H1 (cell line): ENCODE results near the gene TBC1D2. TPM values are rescaled to one million over a fixed set of nuclear protein-coding genes. Genes with fewer than 3 reads are reported as not detected.

Source experiments
- CTCF ChIA-PET: fragments of 300-600 bp; sonication (Branson Sonifier 250); formaldehyde crosslinking; loops from one replicate; lab custom pipeline; 2021; ENCODE audit not compliant: partially characterized antibody; lab: Charles Lee
- POLR2A ChIA-PET: fragments of 300-600 bp; sonication (Branson Sonifier 250); formaldehyde crosslinking; loops from one replicate; lab custom pipeline; 2021; ENCODE audit warnings: inconsistent platforms; ENCODE audit not compliant: partially characterized antibody; lab: Charles Lee
- DNase-seq, 2 experiments: peaks; one replicate each; pipeline versions ENCODE4 v3.0.0 to v3.0.0-alpha.2; 2010 to 2022; ENCODE audit warnings: low spot score in 2 of 2, low read depth in 1 of 2, mixed read lengths in 1 of 2
- FAIRE-seq: peaks from 2 replicates; lab custom pipeline; 2011; peaks lifted over from hg19 to GRCh38; lab: Jason Lieb, UNC
- H2AFZ ChIP-seq: 2 replicates; pipeline ENCODE4 v1.8.1; 2012; ENCODE audit warnings: low read length, inconsistent platforms
- H2AK5ac ChIP-seq: 2 replicates; pipeline ENCODE4 v1.6.1; 2013; ENCODE audit warnings: low read depth, low read length
- H2BK120ac ChIP-seq: replicated peaks from 2 replicates; pipeline ENCODE3; 2013; ENCODE audit warnings: low read depth, low read length, inconsistent platforms
- H2BK12ac ChIP-seq: 2 replicates; pipeline ENCODE4 v1.6.1; 2013; ENCODE audit warnings: low read depth, low read length
- H2BK15ac ChIP-seq: 2 replicates; pipeline ENCODE4 v1.6.1; 2013; ENCODE audit warnings: low read length
- H2BK20ac ChIP-seq: 2 replicates; pipeline ENCODE4 v1.6.1; 2013; ENCODE audit warnings: low read length
- H2BK5ac ChIP-seq: 2 replicates; pipeline ENCODE4 v1.6.1; 2013; ENCODE audit warnings: low read depth, low read length
- H3K14ac ChIP-seq: 2 replicates; pipeline ENCODE4 v1.6.1; 2013; ENCODE audit warnings: inconsistent platforms; ENCODE audit not compliant: insufficient read length
- H3K18ac ChIP-seq: 2 replicates; pipeline ENCODE4 v1.6.1; 2013; ENCODE audit warnings: low read length; ENCODE audit errors: extremely low read depth
- H3K23ac ChIP-seq: 2 replicates; pipeline ENCODE4 v1.6.1; 2013; ENCODE audit warnings: inconsistent platforms; ENCODE audit not compliant: insufficient read length
- H3K23me2 ChIP-seq: 2 replicates; pipeline ENCODE4 v1.6.1; 2013; ENCODE audit warnings: low read depth, low read length
- H3K27ac ChIP-seq: 2 replicates; pipeline ENCODE4 v1.6.1; 2011; ENCODE audit warnings: low read depth, low read length, inconsistent platforms
- H3K27me3 ChIP-seq, 4 experiments: replicated peaks in 1 of 4; 1 replicate in 1 of 4; 2 replicates in 3 of 4; pipeline versions ENCODE4 v1.6.1 to v1.8.1; 2011 to 2013; ENCODE audit warnings: low read length in 3 of 4, mild to moderate bottlenecking in 3 of 4, inconsistent platforms in 2 of 4, mixed read lengths in 2 of 4, moderate library complexity in 1 of 4; ENCODE audit not compliant: control insufficient read depth in 3 of 4, insufficient read depth in 3 of 4; ENCODE audit errors: extremely low read depth in 1 of 4
- H3K36me3 ChIP-seq, 4 experiments: 2 replicates each; pipeline versions ENCODE4 v1.6.1 to v1.8.1; 2011 to 2013; ENCODE audit warnings: mild to moderate bottlenecking in 4 of 4, low read length in 3 of 4, moderate library complexity in 2 of 4, control low read depth in 1 of 4, inconsistent platforms in 1 of 4; ENCODE audit not compliant: insufficient read depth in 4 of 4, control insufficient read depth in 2 of 4
- H3K4ac ChIP-seq: replicated peaks from 2 replicates; pipeline ENCODE3; 2013; ENCODE audit warnings: low read length, low read depth, mixed read lengths, inconsistent platforms; ENCODE audit not compliant: insufficient read length
- H3K4me1 ChIP-seq, 4 experiments: replicated peaks in 1 of 4; 1 replicate in 1 of 4; 2 replicates in 3 of 4; pipeline versions ENCODE4 v1.6.1 to v1.8.1; 2011 to 2013; ENCODE audit warnings: low read length in 3 of 4, inconsistent platforms in 2 of 4, mixed read lengths in 1 of 4; ENCODE audit not compliant: insufficient read depth in 4 of 4, control insufficient read depth in 3 of 4
- H3K4me2 ChIP-seq, 2 experiments: 2 replicates each; pipeline versions ENCODE4 v1.6.1 to v1.8.1; 2011 to 2013; ENCODE audit warnings: low read depth in 2 of 2, low read length in 2 of 2, control low read depth in 1 of 2, inconsistent platforms in 1 of 2, mild to moderate bottlenecking in 1 of 2; ENCODE audit not compliant: insufficient read depth in 1 of 2
- H3K4me3 ChIP-seq, 4 experiments: fragments of 200-600, 300-600 bp in 1 of 4; sonication (generic), shearing (Covaris generic), sonication (Bioruptor Twin) in 1 of 4; 2 replicates each; pipeline versions ENCODE4 v1.5.1 to v1.8.1; 2011 to 2016; ENCODE audit warnings: low read length in 4 of 4, low read depth in 3 of 4, control low read depth in 2 of 4, inconsistent platforms in 2 of 4, mild to moderate bottlenecking in 2 of 4, mixed read lengths in 1 of 4, moderate library complexity in 1 of 4; ENCODE audit not compliant: insufficient read depth in 2 of 4; ENCODE audit errors: extremely low read depth in 1 of 4
- H3K56ac ChIP-seq: replicated peaks from 2 replicates; pipeline ENCODE3; 2013; ENCODE audit warnings: low read depth, mild to moderate bottlenecking, mixed read lengths, low read length, inconsistent platforms; ENCODE audit not compliant: insufficient read length
- H3K79me1 ChIP-seq: 2 replicates; pipeline ENCODE4 v1.6.1; 2013; ENCODE audit warnings: low read depth, low read length, control low read depth
- H3K79me2 ChIP-seq, 2 experiments: 2 replicates each; pipeline versions ENCODE4 v1.6.1 to v1.8.1; 2012 to 2013; ENCODE audit warnings: low read length in 2 of 2, mild to moderate bottlenecking in 2 of 2, inconsistent platforms in 1 of 2; ENCODE audit not compliant: insufficient read depth in 2 of 2, control insufficient read depth in 1 of 2
- H3K9ac ChIP-seq, 4 experiments: replicated peaks in 1 of 4; 1 replicate in 1 of 4; 2 replicates in 3 of 4; pipeline versions ENCODE4 v1.6.1 to v1.8.1; 2011 to 2013; ENCODE audit warnings: low read depth in 3 of 4, low read length in 3 of 4, control low read depth in 2 of 4, mild to moderate bottlenecking in 2 of 4, moderate library complexity in 2 of 4, inconsistent platforms in 1 of 4; ENCODE audit errors: extremely low read depth in 1 of 4
- H3K9me3 ChIP-seq, 2 experiments: 2 replicates each; pipeline versions ENCODE4 v1.6.1 to v1.8.1; 2012 to 2013; ENCODE audit warnings: mild to moderate bottlenecking in 2 of 2, moderate library complexity in 2 of 2, control low read depth in 1 of 2, inconsistent platforms in 1 of 2, low read depth in 1 of 2, low read length in 1 of 2, mixed read lengths in 1 of 2; ENCODE audit not compliant: insufficient read depth in 2 of 2
- H4K20me1 ChIP-seq, 2 experiments: replicated peaks in 1 of 2; 2 replicates each; pipeline versions ENCODE3 to v1.8.1; 2011 to 2013; ENCODE audit warnings: inconsistent platforms in 2 of 2, low read length in 2 of 2, mild to moderate bottlenecking in 1 of 2; ENCODE audit not compliant: insufficient read depth in 2 of 2, control insufficient read depth in 1 of 2
- H4K5ac ChIP-seq: 2 replicates; pipeline ENCODE4 v1.6.1; 2013; ENCODE audit warnings: low read length, low read depth, mixed read lengths, inconsistent platforms; ENCODE audit not compliant: insufficient read length
- H4K8ac ChIP-seq: 2 replicates; pipeline ENCODE4 v1.8.0; 2013; ENCODE audit warnings: mild to moderate bottlenecking, moderate library complexity, low read length, inconsistent platforms; ENCODE audit not compliant: insufficient read depth; ENCODE audit errors: extremely low read depth
- H4K91ac ChIP-seq: replicated peaks from 2 replicates; pipeline ENCODE3; 2013; ENCODE audit warnings: low read length, mixed read lengths, inconsistent platforms; ENCODE audit not compliant: insufficient read length
- CBX8 ChIP-seq: fragments of 300-800, 300-1000 bp; sonication (generic); IDR thresholded peaks from 2 replicates; pipeline ENCODE4 v1.7.1; 2016; ENCODE audit warnings: low read depth, low read length, borderline replicate concordance
- HDAC2 ChIP-seq, 2 experiments: fragments of 300-600 bp in 1 of 2; sonication (generic) in 1 of 2; IDR thresholded peaks; 2 replicates each; pipeline ENCODE4 v1.6.1; 2011 to 2012; ENCODE audit warnings: low read depth in 2 of 2, low read length in 2 of 2, mild to moderate bottlenecking in 2 of 2, moderate library complexity in 2 of 2, borderline replicate concordance in 1 of 2, inconsistent platforms in 1 of 2
- HDAC6 ChIP-seq: IDR thresholded peaks from one replicate; pipeline ENCODE4 v1.7.1; 2012; ENCODE audit warnings: low read depth, mild to moderate bottlenecking, inconsistent platforms, low read length, moderate library complexity
- KDM1A ChIP-seq: fragments of 200-600, 300-600 bp; sonication (generic); IDR thresholded peaks from 2 replicates; pipeline ENCODE4 v1.7.1; 2016; ENCODE audit warnings: mild to moderate bottlenecking, low read length, borderline replicate concordance
- POLR2A ChIP-seq, 2 experiments: IDR thresholded peaks; 1 replicate in 1 of 2; 2 replicates in 1 of 2; pipeline ENCODE4 v1.6.1; 2011; ENCODE audit warnings: low read depth in 2 of 2, low read length in 2 of 2, mild to moderate bottlenecking in 2 of 2; ENCODE audit errors: control extremely low read depth in 1 of 2
- SAP30 ChIP-seq: fragments of 300-600 bp; sonication (generic); IDR thresholded peaks from 2 replicates; pipeline ENCODE4 v1.7.1; 2012; ENCODE audit warnings: low read length, moderate library complexity, mild to moderate bottlenecking, inconsistent platforms; ENCODE audit not compliant: insufficient read depth, insufficient replicate concordance
- TAF1 ChIP-seq: IDR thresholded peaks from 2 replicates; pipeline ENCODE4 v1.6.1; 2011; ENCODE audit warnings: mild to moderate bottlenecking, low read depth, low read length
- TAF7 ChIP-seq: optimal IDR thresholded peaks from 2 replicates; pipeline ENCODE3; 2011; ENCODE audit warnings: low read depth, mild to moderate bottlenecking, inconsistent platforms, low read length, moderate library complexity, borderline replicate concordance
- WGBS, 2 experiments: shearing (Covaris generic) in 1 of 2; methylation state at CpG; one replicate each; pipeline versions ENCODE4 v1.1.6 to v1.1.7; 2013 to 2015; ENCODE audit warnings: low lambda C conversion rate in 2 of 2, mixed read lengths in 2 of 2, inconsistent platforms in 1 of 2, low coverage in 1 of 2, missing lambda C conversion rate in 1 of 2; ENCODE audit not compliant: insufficient replicate concordance in 2 of 2, insufficient coverage in 1 of 2, insufficient read length in 1 of 2; ENCODE audit errors: extremely low coverage in 1 of 2, missing lambda C conversion rate in 1 of 2; 5-methylcytosine and 5-hydroxymethylcytosine counted together
- polyA plus RNA-seq, 7 experiments: library from polyadenylated mRNA; depleted of rRNA in 3 of 7; stranded (reverse) in 5 of 7; unstranded in 2 of 7; fragments of >200 nt in 5 of 7; fragments of 200-250 nt in 2 of 7; gene quantifications; 1 replicate in 5 of 7; 2 replicates in 1 of 7; 4 replicates in 1 of 7; pipeline versions ENCODE4 v1.2.1 to v1.2.3, GENCODE V29; 2011 to 2013; ENCODE audit warnings: missing spikeins in 2 of 7, mixed read lengths in 2 of 7
- total RNA-seq: library from RNA; stranded (reverse); fragmentation: NEBNext Ultra II Directional; extraction: Animal tissue kit (Norgen Biotek cat#: 25700); gene quantifications from 2 replicates; pipeline ENCODE4 v1.2.1, GENCODE V29; 2021

TBC1D2 gene
- total and polyA plus RNA-seq, 2 of the 8 experiments (the other 6 are each of a cell fraction or from before 2014, with no cell fraction given) = 7.4 TPM

GRCh38 chr9:98159301-98159700, 96.1 kb downstream of the TBC1D2 start:
- CTCF ChIA-PET = interaction anchor here (0.8 to 1.4 kb wide), 4 partner anchors 11 to 104 kb away, joined by 3 to 4 read pairs (median 4); no protein-coding TSS in a partner anchor

More at GRCh38 chr9:98159301-98159700, 96.1 kb downstream of the TBC1D2 start:
- Histone ChIP-seq H3K4me2 (no peak overlapping the region), H3K79me1 (peaks cover 6% of the 10 kb centered on the region), H3K23ac (no peak overlapping the region), H3K9ac (no peak overlapping the region), H2AK5ac (no peak overlapping the region), H3K27ac (no peak overlapping the region), H3K9me3 (no peaks in the 10 kb centered on the region), H3K56ac (no peak overlapping the region), H2BK5ac (no peak overlapping the region), H3K18ac (no peak overlapping the region), H3K4me3 (no peak overlapping the region), H4K8ac (no peak overlapping the region), H3K14ac (no peak overlapping the region), H2AFZ (no peak overlapping the region), H3K27me3 (peaks cover 0 to 2% (median 0%) of the 10 kb centered on the region in 4 experiments; a peak in 1 of 7 replicates), H3K4me1 (no peaks in the 10 kb centered on the region; a peak in 1 of 7 replicates), H2BK15ac (no peak overlapping the region), H2BK20ac (no peak overlapping the region), H2BK120ac (no peak overlapping the region), H4K20me1 (peaks cover 3 to 8% of the 10 kb centered on the region in 2 experiments), H3K79me2 (no peaks in the 10 kb centered on the region), H4K91ac (no peak overlapping the region), H2BK12ac (no peak overlapping the region), H3K4ac (no peak overlapping the region), H3K36me3 (peaks cover 0 to 4% (median 0%) of the 10 kb centered on the region in 4 experiments; a peak in 2 of 8 replicates), H3K23me2 (no peaks in the 10 kb centered on the region), H4K5ac (no peak overlapping the region)
- POLR2A ChIA-PET = interaction anchor here (1.0 to 1.5 kb wide), 2 partner anchors 9 to 12 kb away, joined by 3 to 5 read pairs; no protein-coding TSS in a partner anchor
- no peak for DNase-seq
- no peak for FAIRE-seq
- TF ChIP-seq HDAC6 (no peak), CBX8 (no peak), HDAC2 (IDR thresholded peaks at IDR 0.05; ENCODE audit: borderline replicate concordance in 1 of 2, low read depth in 2 of 2, low read length in 2 of 2) (no peak), POLR2A (IDR thresholded peaks at IDR 0.05; ENCODE audit: control extremely low read depth in 1 of 2, low read depth in 2 of 2, low read length in 2 of 2) (no peak), TAF7 (no peak), SAP30 (no peak), TAF1 (no peak), KDM1A (no peak)
- 98% methylated on average over 5 of the region's 5 CpGs; no CpG with 5 or more reads in 1 of the 2 experiments for WGBS, 2 experiments
